ENCODE data around the gene DES. TPM values are rescaled to one million over a fixed set of nuclear protein-coding genes. Genes with fewer than 3 reads are reported as not detected.
"Not testable (repeated sequence)": the region's sequence is repeated elsewhere in the genome, so short reads cannot be mapped to it uniquely, and the experiment has no call there.

DES gene
- total RNA-seq, 1 donor from 2014 or later, result not detected

- DNase-seq (ENCODE audit: low read depth), result no peak
- TF ChIP-seq CTCF (conservative IDR thresholded peaks at IDR 0.05; ENCODE audit: low read depth, low read length), result peak; percentile 31
- no peak overlapping the region for H3K4me3 ChIP-seq (ENCODE audit: low read depth, low read length)
Observed at GRCh38 chr2:219405451-219405850, 12.7 kb upstream of the DES start.

GRCh38 chr2:219405958-219406860, 12.0 kb upstream of the DES start:
- H3K4me3 ChIP-seq (ENCODE audit: low read depth, low read length), result no peak overlapping the region
- no peak for DNase-seq (ENCODE audit: low read depth)
- no peak for TF ChIP-seq CTCF (conservative IDR thresholded peaks at IDR 0.05; ENCODE audit: low read depth, low read length)

GRCh38 chr2:219406861-219407230, 11.3 kb upstream of the DES start:
- TF ChIP-seq CTCF (conservative IDR thresholded peaks at IDR 0.05; ENCODE audit: low read depth, low read length), result no peak
- H3K4me3 ChIP-seq (ENCODE audit: low read depth, low read length), result no peak overlapping the region
- no peak for DNase-seq (ENCODE audit: low read depth)

DNA sequence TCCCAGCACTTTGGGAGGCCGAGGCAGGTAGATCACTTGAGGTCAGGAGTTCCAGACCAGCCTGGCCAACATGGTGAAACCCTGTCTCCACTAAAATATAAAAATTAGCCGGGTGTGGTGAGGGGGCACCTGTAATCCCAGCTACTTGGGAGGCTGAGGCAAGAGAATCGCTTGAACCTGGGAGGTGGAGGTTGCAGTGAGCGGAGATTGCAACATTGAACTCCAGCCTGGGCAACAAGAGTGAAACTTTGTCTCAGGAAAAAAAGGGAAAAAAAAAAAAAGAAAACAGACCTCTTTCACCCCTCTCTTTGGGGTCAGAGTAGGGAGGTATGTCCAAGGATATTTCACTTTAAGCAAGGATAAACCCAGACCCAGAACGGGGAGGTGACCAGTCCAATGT, 10.8 kb upstream of the DES start:
- not testable (repeated sequence) for H3K4me3 ChIP-seq (ENCODE audit: low read depth, low read length); DNase-seq (ENCODE audit: low read depth)

- H3K4me3 ChIP-seq (ENCODE audit: low read depth, low read length), result no peak overlapping the region
- no peak for TF ChIP-seq CTCF (conservative IDR thresholded peaks at IDR 0.05; ENCODE audit: low read depth, low read length)
- no peak for DNase-seq (ENCODE audit: low read depth)
Observed at GRCh38 chr2:219408204-219408603, 10.0 kb upstream of the DES start.

DNA sequence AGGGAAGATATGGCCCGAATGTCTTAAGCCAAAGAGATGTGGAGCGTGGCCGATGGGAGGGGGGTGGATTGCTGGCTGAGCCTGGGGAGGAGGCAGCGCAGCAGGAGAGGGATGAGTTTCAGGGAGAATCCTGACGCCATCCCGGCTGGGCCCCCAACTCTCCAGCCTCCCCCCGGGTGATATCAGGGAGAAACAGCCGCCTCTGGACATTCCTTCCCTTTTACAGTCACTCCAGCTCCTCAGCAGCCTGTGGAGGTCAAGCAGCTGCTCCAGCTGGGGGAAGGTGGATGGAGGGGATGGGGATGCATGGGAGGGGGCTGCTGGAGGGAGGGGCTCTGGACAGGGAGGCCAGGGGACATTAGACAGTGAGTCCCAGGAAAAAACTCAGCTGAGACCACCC, 9.5 kb upstream of the DES start:
- TF ChIP-seq CTCF (conservative IDR thresholded peaks at IDR 0.05; ENCODE audit: low read depth, low read length), result no peak
- DNase-seq (ENCODE audit: low read depth), result no peak
- no peak overlapping the region for H3K4me3 ChIP-seq (ENCODE audit: low read depth, low read length)

GRCh38 chr2:219409619-219410018, 8.6 kb upstream of the DES start:
- H3K4me3 ChIP-seq (ENCODE audit: low read depth, low read length), result no peak overlapping the region
- TF ChIP-seq CTCF (conservative IDR thresholded peaks at IDR 0.05; ENCODE audit: low read depth, low read length), result no peak
- no peak for DNase-seq (ENCODE audit: low read depth)
